ENCODE data around the gene GATA5.

The GATA5 gene

GRCh38 chr20:62475027-62475771, 596 bp downstream of the GATA5 start:
- intact Hi-C loops (cut with DNase I), result no loop called here
- no peak for DNase-seq

GRCh38 chr20:62474604-62475026, 1.2 kb downstream of the GATA5 start:
- intact Hi-C loops (cut with DNase I), result no loop called here
- DNase-seq, result no peak

GRCh38 chr20:62473717-62474603, 1.8 kb downstream of the GATA5 start:
- intact Hi-C loops (cut with DNase I), result no loop called here
- DNase-seq, result no peak

- intact Hi-C loops (cut with DNase I), result no loop called here
- DNase-seq, result no peak
Observed at GRCh38 chr20:62472941-62473585, 2.7 kb downstream of the GATA5 start.

GRCh38 chr20:62472138-62472940, 3.5 kb downstream of the GATA5 start:
- intact Hi-C loops (cut with DNase I), result no loop called here
- DNase-seq, result no peak

GRCh38 chr20:62470459-62470858, 5.3 kb downstream of the GATA5 start:
- no peak for DNase-seq
- intact Hi-C loops (cut with DNase I), result no loop called here

- intact Hi-C loops (cut with DNase I), result no loop called here
- DNase-seq, result no peak
Observed at GRCh38 chr20:62470001-62470400, 5.8 kb downstream of the GATA5 start.

- no peak for DNase-seq
- intact Hi-C loops (cut with DNase I), result no loop called here
Observed at GRCh38 chr20:62469352-62469751, 6.4 kb downstream of the GATA5 start.

GRCh38 chr20:62466806-62467537, 8.8 kb downstream of the GATA5 start:
- intact Hi-C loops (cut with DNase I), result no loop called here
- no peak for DNase-seq

GRCh38 chr20:62466072-62466760, 9.6 kb downstream of the GATA5 start:
- intact Hi-C loops (cut with DNase I), result no loop called here
- DNase-seq, result no peak

GRCh38 chr20:62464990-62465389, 10.8 kb downstream of the GATA5 start:
- intact Hi-C loops (cut with DNase I), result no loop called here
- no peak for DNase-seq

GRCh38 chr20:62464425-62464770, 11.4 kb downstream of the GATA5 start:
- DNase-seq, result no peak
- intact Hi-C loops (cut with DNase I), result no loop called here

- no peak for DNase-seq
- intact Hi-C loops (cut with DNase I), result no loop called here
Observed at GRCh38 chr20:62463651-62464424, 12.0 kb downstream of the GATA5 start.

GRCh38 chr20:62462976-62463592, 12.7 kb downstream of the GATA5 start:
- intact Hi-C loops (cut with DNase I), result no loop called here
- no peak for DNase-seq

- DNase-seq, result no peak
- intact Hi-C loops (cut with DNase I), result no loop called here
Observed at GRCh38 chr20:62461834-62462233, 14.0 kb downstream of the GATA5 start.

GRCh38 chr20:62461157-62461556, 14.6 kb downstream of the GATA5 start:
- DNase-seq, result no peak
- intact Hi-C loops (cut with DNase I), result no loop called here

GRCh38 chr20:62460678-62461077, 15.1 kb downstream of the GATA5 start:
- intact Hi-C loops (cut with DNase I), result no loop called here

GRCh38 chr20:62459488-62459887, 16.3 kb downstream of the GATA5 start:
- no peak for DNase-seq
- intact Hi-C loops (cut with DNase I), result no loop called here

More at GRCh38 chr20:62460678-62461077, 15.1 kb downstream of the GATA5 start:
- DNase-seq, result no peak
